ENCODE data around the gene NEK6. TPM values are rescaled to one million over a fixed set of nuclear protein-coding genes. Genes with fewer than 3 reads are reported as not detected.

NEK6 gene
- total RNA-seq, 1 donor from 2014 or later = 17.4 TPM

GRCh38 chr9:124258607-124259157, 933 bp downstream of the NEK6 start:
- Mint-ChIP-seq H3K36me3 (ENCODE audit: low read depth) (no peaks in the 10 kb centered on the region), H3K9me3 (no peaks in the 10 kb centered on the region), H3K27ac (peak overlapping the region; percentile 82), H3K4me3 (peak overlapping the region; percentile 89), H3K4me1 (ENCODE audit: low read depth) (peaks cover 53% of the 10 kb centered on the region), H3K27me3 (ENCODE audit: insufficient read depth) (peaks cover 37% of the 10 kb centered on the region)
- intact Hi-C loops (cut with micrococcal nuclease) = loop anchor here (1.0 kb wide), 1 partner anchor 132 kb away; no protein-coding TSS in a partner anchor
- DNase-seq (ENCODE audit: low spot score) = no peak

GRCh38 chr9:124259158-124259808, 1.5 kb downstream of the NEK6 start:
- intact Hi-C loops (cut with micrococcal nuclease) = no loop called here

DNA sequence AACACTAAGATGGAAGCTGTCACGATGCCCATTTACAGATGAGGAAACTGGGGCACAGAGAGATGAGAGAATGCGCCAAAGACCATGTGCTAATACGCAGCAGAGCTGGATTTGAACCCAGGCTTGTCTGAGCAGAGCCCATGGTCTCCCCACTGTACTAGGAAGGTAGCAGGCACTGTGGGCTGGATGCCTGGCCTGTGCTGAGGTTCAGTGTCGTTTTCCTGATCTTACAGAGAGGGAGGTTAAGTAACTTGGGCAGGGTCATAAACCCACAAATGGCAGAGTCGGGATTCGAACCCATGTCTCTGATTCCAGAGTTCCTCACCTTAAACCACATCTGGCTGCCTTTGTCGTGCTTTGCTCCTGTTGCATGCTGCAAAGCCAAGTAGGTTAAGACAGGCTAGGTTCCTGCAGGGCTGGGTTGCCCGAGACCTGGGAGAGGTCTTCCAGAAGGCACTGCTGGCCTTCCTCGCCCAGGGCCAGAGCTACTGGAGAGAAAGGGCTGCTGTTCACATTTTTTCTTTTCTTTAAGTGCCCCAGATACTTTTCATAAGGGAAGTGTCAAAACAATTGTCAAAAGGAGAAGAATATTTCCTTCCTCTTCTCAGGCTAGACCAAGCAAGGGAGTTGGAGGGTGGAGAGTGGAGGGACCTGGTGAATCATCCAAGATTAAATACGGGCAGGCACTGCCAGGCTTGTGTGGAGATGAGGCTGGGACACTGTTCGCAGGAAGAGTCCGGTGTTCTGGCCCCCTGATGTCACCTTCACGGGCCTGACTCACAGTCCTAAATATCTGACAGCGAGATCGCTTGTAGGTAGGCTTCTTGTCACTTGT, 3.2 kb downstream of the NEK6 start:
- peak overlapping the region; percentile 39 for H3K4me3 Mint-ChIP-seq
- no peak overlapping the region for H3K27ac Mint-ChIP-seq
- DNase-seq (ENCODE audit: low spot score) = no peak
- no peaks in the 10 kb centered on the region for H3K36me3 Mint-ChIP-seq (ENCODE audit: low read depth)
- no peaks in the 10 kb centered on the region for H3K9me3 Mint-ChIP-seq
- intact Hi-C loops (cut with micrococcal nuclease) = no loop called here
- H3K4me1 Mint-ChIP-seq (ENCODE audit: low read depth) = peaks cover 35% of the 10 kb centered on the region
- H3K27me3 Mint-ChIP-seq (ENCODE audit: insufficient read depth) = peaks cover 44% of the 10 kb centered on the region

More at GRCh38 chr9:124259158-124259808, 1.5 kb downstream of the NEK6 start:
- Mint-ChIP-seq H3K9me3 (no peaks in the 10 kb centered on the region), H3K36me3 (ENCODE audit: low read depth) (no peaks in the 10 kb centered on the region), H3K4me1 (ENCODE audit: low read depth) (peaks cover 47% of the 10 kb centered on the region), H3K27me3 (ENCODE audit: insufficient read depth) (peaks cover 37% of the 10 kb centered on the region), H3K4me3 (peak overlapping the region; percentile 89), H3K27ac (peak overlapping the region; percentile 34)
- no peak for DNase-seq (ENCODE audit: low spot score)

GRCh38 chr9:124261736-124262648, 4.2 kb downstream of the NEK6 start:
- Mint-ChIP-seq H3K27me3 (ENCODE audit: insufficient read depth) (peaks cover 39% of the 10 kb centered on the region), H3K4me1 (ENCODE audit: low read depth) (peaks cover 25% of the 10 kb centered on the region)

DNA sequence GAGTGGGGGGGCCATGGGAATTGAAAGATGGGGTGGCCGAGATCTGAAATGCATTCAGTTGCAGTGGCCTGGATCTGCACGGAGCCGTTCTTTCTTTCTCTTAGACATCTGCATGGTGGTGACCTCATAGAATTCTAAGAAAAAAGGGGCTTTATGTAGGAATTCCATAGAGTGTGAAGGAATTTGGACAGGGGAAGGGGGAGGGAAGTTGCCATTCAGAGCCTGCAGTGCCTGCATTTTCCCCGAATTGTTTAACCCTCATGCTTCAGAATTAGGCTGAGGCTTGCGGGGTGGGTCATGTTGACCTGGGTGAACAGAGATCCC, 4.9 kb downstream of the NEK6 start:
- no peak for DNase-seq (ENCODE audit: low spot score)
- Mint-ChIP-seq H3K27ac (no peak overlapping the region), H3K27me3 (ENCODE audit: insufficient read depth) (peaks cover 33% of the 10 kb centered on the region), H3K4me1 (ENCODE audit: low read depth) (peaks cover 19% of the 10 kb centered on the region), H3K4me3 (no peak overlapping the region), H3K36me3 (ENCODE audit: low read depth) (no peaks in the 10 kb centered on the region), H3K9me3 (no peaks in the 10 kb centered on the region)
- intact Hi-C loops (cut with micrococcal nuclease) = no loop called here

More at GRCh38 chr9:124261736-124262648, 4.2 kb downstream of the NEK6 start:
- no peaks in the 10 kb centered on the region for H3K9me3 Mint-ChIP-seq
- DNase-seq (ENCODE audit: low spot score) = no peak
- no peaks in the 10 kb centered on the region for H3K36me3 Mint-ChIP-seq (ENCODE audit: low read depth)
- no peak overlapping the region for H3K27ac Mint-ChIP-seq
- H3K4me3 Mint-ChIP-seq = no peak overlapping the region
- intact Hi-C loops (cut with micrococcal nuclease) = no loop called here

DNA sequence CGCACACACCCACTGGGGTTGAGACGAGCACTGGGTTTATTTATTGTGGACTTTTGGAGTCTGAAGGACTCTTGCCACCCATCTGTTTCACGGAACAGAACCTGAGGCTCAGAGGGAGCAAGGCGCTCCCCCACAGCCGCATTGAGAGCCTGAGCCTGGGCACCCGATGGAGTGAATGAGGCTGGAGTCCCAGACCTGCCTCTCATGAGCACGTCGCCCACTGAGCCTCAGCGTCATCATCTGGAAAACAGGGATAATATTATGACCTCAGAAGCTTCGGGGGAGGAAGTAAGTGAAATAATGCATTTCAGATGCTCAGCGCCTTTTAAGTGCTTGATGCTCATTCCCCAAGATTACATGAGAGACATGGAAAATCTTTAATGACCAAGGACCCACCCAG, 5.5 kb downstream of the NEK6 start:
- DNase-seq (ENCODE audit: low spot score) = no peak
- peaks cover 32% of the 10 kb centered on the region for H3K27me3 Mint-ChIP-seq (ENCODE audit: insufficient read depth)

GRCh38 chr9:124263800-124264426, 6.2 kb downstream of the NEK6 start:
- H3K36me3 Mint-ChIP-seq (ENCODE audit: low read depth) = no peaks in the 10 kb centered on the region
- peaks cover 27% of the 10 kb centered on the region for H3K27me3 Mint-ChIP-seq (ENCODE audit: insufficient read depth)
- no peak overlapping the region for H3K27ac Mint-ChIP-seq
- no peak for DNase-seq (ENCODE audit: low spot score)
- intact Hi-C loops (cut with micrococcal nuclease) = no loop called here
- no peaks in the 10 kb centered on the region for H3K9me3 Mint-ChIP-seq
- peaks cover 14% of the 10 kb centered on the region for H3K4me1 Mint-ChIP-seq (ENCODE audit: low read depth)
- no peak overlapping the region for H3K4me3 Mint-ChIP-seq

More for the DNA sequence above, 5.5 kb downstream of the NEK6 start:
- no peak overlapping the region for H3K4me3 Mint-ChIP-seq
- no peaks in the 10 kb centered on the region for H3K9me3 Mint-ChIP-seq
- intact Hi-C loops (cut with micrococcal nuclease) = no loop called here
- no peaks in the 10 kb centered on the region for H3K36me3 Mint-ChIP-seq (ENCODE audit: low read depth)
- H3K27ac Mint-ChIP-seq = no peak overlapping the region
- peaks cover 18% of the 10 kb centered on the region for H3K4me1 Mint-ChIP-seq (ENCODE audit: low read depth)

DNA sequence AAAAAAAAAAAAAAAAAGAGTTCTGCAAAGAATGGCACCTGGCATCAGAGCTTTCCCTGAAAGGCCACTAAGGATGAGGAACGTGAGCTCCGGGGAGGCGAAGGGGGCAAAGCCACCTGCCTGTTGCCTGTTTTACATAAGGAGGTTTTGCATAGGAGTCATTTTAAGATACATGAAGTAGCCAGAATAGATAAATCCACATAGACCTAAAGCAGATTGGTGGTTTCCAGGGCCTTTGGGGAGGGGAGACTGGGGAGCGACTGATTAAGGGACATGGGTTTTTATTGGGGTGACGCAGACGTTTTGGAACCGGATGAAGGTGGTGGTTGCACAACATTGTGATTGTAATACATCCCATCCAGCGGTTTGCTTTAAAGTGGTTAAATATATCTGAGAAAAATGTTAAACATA, 7.1 kb downstream of the NEK6 start:
- DNase-seq (ENCODE audit: low spot score) = no peak
- Mint-ChIP-seq H3K27me3 (ENCODE audit: insufficient read depth) (peaks cover 21% of the 10 kb centered on the region), H3K9me3 (no peaks in the 10 kb centered on the region), H3K4me1 (ENCODE audit: low read depth) (peaks cover 14% of the 10 kb centered on the region), H3K27ac (no peak overlapping the region), H3K4me3 (no peak overlapping the region), H3K36me3 (ENCODE audit: low read depth) (no peaks in the 10 kb centered on the region)
- intact Hi-C loops (cut with micrococcal nuclease) = no loop called here

GRCh38 chr9:124265551-124265950, 7.8 kb downstream of the NEK6 start:
- peaks cover 19% of the 10 kb centered on the region for H3K27me3 Mint-ChIP-seq (ENCODE audit: insufficient read depth)
- no peak overlapping the region for H3K27ac Mint-ChIP-seq
- no peaks in the 10 kb centered on the region for H3K36me3 Mint-ChIP-seq (ENCODE audit: low read depth)
- peaks cover 14% of the 10 kb centered on the region for H3K4me1 Mint-ChIP-seq (ENCODE audit: low read depth)
- no peak for DNase-seq (ENCODE audit: low spot score)
- H3K9me3 Mint-ChIP-seq = no peaks in the 10 kb centered on the region
- intact Hi-C loops (cut with micrococcal nuclease) = no loop called here
- H3K4me3 Mint-ChIP-seq = no peak overlapping the region

DNA sequence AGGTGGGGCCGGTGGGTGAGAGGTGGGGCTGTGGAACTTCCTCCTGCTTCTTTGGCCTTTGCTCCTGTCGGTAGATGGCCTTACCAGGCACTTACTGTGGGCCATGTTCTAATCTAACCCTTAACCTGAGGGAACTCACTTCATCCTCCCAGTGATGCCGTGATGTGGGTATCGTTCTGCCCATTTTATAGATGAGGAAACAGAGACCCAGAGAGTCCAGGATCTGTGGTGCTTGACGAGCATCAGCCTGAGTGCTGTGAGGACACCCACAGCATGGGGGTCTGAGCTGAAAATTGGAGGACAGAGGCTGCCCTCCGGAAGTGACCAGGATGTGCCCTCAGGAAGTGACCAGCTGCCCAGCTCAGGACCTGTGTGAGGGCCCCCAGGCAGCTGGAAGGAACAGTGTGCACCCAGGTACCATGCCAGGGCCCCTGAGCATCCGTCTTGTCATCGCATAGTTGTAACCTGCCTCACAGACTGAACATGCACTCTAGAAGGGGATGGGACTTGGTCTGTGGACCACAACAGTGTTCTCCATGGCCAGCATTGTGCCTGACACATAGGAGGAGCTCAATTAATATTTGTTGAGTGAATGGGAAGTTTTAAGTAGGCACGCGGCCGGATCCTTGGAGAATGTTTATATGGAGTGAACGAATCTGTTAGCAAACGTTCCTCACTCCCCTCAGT, 8.5 kb downstream of the NEK6 start:
- no peak for DNase-seq (ENCODE audit: low spot score)
- Mint-ChIP-seq H3K36me3 (ENCODE audit: low read depth) (no peaks in the 10 kb centered on the region), H3K27ac (no peak overlapping the region), H3K9me3 (no peaks in the 10 kb centered on the region), H3K4me1 (ENCODE audit: low read depth) (peaks cover 6% of the 10 kb centered on the region), H3K27me3 (ENCODE audit: insufficient read depth) (peaks cover 15% of the 10 kb centered on the region), H3K4me3 (no peak overlapping the region)
- intact Hi-C loops (cut with micrococcal nuclease) = no loop called here

- no peak for DNase-seq (ENCODE audit: low spot score)
- H3K4me1 Mint-ChIP-seq (ENCODE audit: low read depth) = peaks cover 2% of the 10 kb centered on the region
- H3K36me3 Mint-ChIP-seq (ENCODE audit: low read depth) = no peaks in the 10 kb centered on the region
- no peak overlapping the region for H3K27ac Mint-ChIP-seq
- H3K4me3 Mint-ChIP-seq = no peak overlapping the region
- H3K27me3 Mint-ChIP-seq (ENCODE audit: insufficient read depth) = peaks cover 13% of the 10 kb centered on the region
- no peaks in the 10 kb centered on the region for H3K9me3 Mint-ChIP-seq
- intact Hi-C loops (cut with micrococcal nuclease) = no loop called here
Measured at GRCh38 chr9:124266826-124267201, 9.1 kb downstream of the NEK6 start.
